Measurements from ENCODE around the gene NINJ1. TPM values are rescaled to one million over a fixed set of nuclear protein-coding genes. Genes with fewer than 3 reads are reported as not detected.

Gene NINJ1
- total and polyA plus RNA-seq, 2 of the 8 experiments (the other 6 are each of a cell fraction or from before 2014, with no cell fraction given) = 28.2 to 65.6 TPM

DNA sequence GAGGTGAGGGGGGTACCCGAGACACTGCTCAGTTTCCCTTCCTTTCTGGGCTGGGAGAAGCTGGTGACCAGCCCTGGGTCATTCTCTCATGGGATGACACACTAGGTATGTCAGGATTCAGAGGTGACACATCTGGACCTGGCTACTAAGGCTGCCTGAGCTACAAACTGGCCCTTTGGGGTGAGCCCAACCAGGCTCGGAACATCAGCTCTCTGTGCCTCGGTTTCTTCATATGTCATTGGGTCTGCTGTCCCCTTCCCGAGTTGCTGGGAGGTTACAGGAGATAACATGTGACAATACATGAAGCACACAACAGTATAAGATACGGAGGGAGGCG, 26.3 kb downstream of the NINJ1 start (continued):
- TF ChIP-seq HDAC2 (IDR thresholded peaks at IDR 0.05; ENCODE audit: borderline replicate concordance in 1 of 2, low read depth in 2 of 2, low read length in 2 of 2) (no peak), SP4 (IDR thresholded peaks at IDR 0.05; ENCODE audit: low read length) (no peak), SP2 (IDR thresholded peaks at IDR 0.05; ENCODE audit: low read length) (no peak), CEBPB (IDR thresholded peaks at IDR 0.05; ENCODE audit: low read depth, low read length) (no peak), ZNF274 (IDR thresholded peaks at IDR 0.05; ENCODE audit: borderline replicate concordance, extremely low read depth, low read length) (no peak)
- TF ChIP-seq, protein P1, sequence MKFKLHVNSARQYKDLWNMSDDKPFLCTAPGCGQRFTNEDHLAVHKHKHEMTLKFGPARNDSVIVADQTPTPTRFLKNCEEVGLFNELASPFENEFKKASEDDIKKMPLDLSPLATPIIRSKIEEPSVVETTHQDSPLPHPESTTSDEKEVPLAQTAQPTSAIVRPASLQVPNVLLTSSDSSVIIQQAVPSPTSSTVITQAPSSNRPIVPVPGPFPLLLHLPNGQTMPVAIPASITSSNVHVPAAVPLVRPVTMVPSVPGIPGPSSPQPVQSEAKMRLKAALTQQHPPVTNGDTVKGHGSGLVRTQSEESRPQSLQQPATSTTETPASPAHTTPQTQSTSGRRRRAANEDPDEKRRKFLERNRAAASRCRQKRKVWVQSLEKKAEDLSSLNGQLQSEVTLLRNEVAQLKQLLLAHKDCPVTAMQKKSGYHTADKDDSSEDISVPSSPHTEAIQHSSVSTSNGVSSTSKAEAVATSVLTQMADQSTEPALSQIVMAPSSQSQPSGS (IDR thresholded peaks at IDR 0.05; ENCODE audit: low read length) = no peak

Data from H1 (cell line).